H1 (cell line): ENCODE results near the gene GSG1L2. TPM values are rescaled to one million over a fixed set of nuclear protein-coding genes. Genes with fewer than 3 reads are reported as not detected.

ENCODE experiments used
- CTCF ChIA-PET: fragments of 300-600 bp; sonication (Branson Sonifier 250); formaldehyde crosslinking; loops from one replicate; lab custom pipeline; 2021; ENCODE audit not compliant: partially characterized antibody; lab: Charles Lee
- POLR2A ChIA-PET: fragments of 300-600 bp; sonication (Branson Sonifier 250); formaldehyde crosslinking; loops from one replicate; lab custom pipeline; 2021; ENCODE audit warnings: inconsistent platforms; ENCODE audit not compliant: partially characterized antibody; lab: Charles Lee
- DNase-seq, 2 experiments: peaks; one replicate each; pipeline versions ENCODE4 v3.0.0 to v3.0.0-alpha.2; 2010 to 2022; ENCODE audit warnings: low spot score in 2 of 2, low read depth in 1 of 2, mixed read lengths in 1 of 2
- FAIRE-seq: peaks from 2 replicates; lab custom pipeline; 2011; peaks lifted over from hg19 to GRCh38; lab: Jason Lieb, UNC
- H2AFZ ChIP-seq: 2 replicates; pipeline ENCODE4 v1.8.1; 2012; ENCODE audit warnings: low read length, inconsistent platforms
- H2AK5ac ChIP-seq: 2 replicates; pipeline ENCODE4 v1.6.1; 2013; ENCODE audit warnings: low read depth, low read length
- H2BK120ac ChIP-seq: replicated peaks from 2 replicates; pipeline ENCODE3; 2013; ENCODE audit warnings: low read depth, low read length, inconsistent platforms
- H2BK12ac ChIP-seq: 2 replicates; pipeline ENCODE4 v1.6.1; 2013; ENCODE audit warnings: low read depth, low read length
- H2BK15ac ChIP-seq: 2 replicates; pipeline ENCODE4 v1.6.1; 2013; ENCODE audit warnings: low read length
- H2BK20ac ChIP-seq: 2 replicates; pipeline ENCODE4 v1.6.1; 2013; ENCODE audit warnings: low read length
- H2BK5ac ChIP-seq: 2 replicates; pipeline ENCODE4 v1.6.1; 2013; ENCODE audit warnings: low read depth, low read length
- H3K14ac ChIP-seq: 2 replicates; pipeline ENCODE4 v1.6.1; 2013; ENCODE audit warnings: inconsistent platforms; ENCODE audit not compliant: insufficient read length
- H3K18ac ChIP-seq: 2 replicates; pipeline ENCODE4 v1.6.1; 2013; ENCODE audit warnings: low read length; ENCODE audit errors: extremely low read depth
- H3K23ac ChIP-seq: 2 replicates; pipeline ENCODE4 v1.6.1; 2013; ENCODE audit warnings: inconsistent platforms; ENCODE audit not compliant: insufficient read length
- H3K23me2 ChIP-seq: 2 replicates; pipeline ENCODE4 v1.6.1; 2013; ENCODE audit warnings: low read depth, low read length
- H3K27ac ChIP-seq: 2 replicates; pipeline ENCODE4 v1.6.1; 2011; ENCODE audit warnings: low read depth, low read length, inconsistent platforms
- H3K27me3 ChIP-seq, 4 experiments: replicated peaks in 1 of 4; 1 replicate in 1 of 4; 2 replicates in 3 of 4; pipeline versions ENCODE4 v1.6.1 to v1.8.1; 2011 to 2013; ENCODE audit warnings: low read length in 3 of 4, mild to moderate bottlenecking in 3 of 4, inconsistent platforms in 2 of 4, mixed read lengths in 2 of 4, moderate library complexity in 1 of 4; ENCODE audit not compliant: control insufficient read depth in 3 of 4, insufficient read depth in 3 of 4; ENCODE audit errors: extremely low read depth in 1 of 4
- H3K36me3 ChIP-seq, 4 experiments: 2 replicates each; pipeline versions ENCODE4 v1.6.1 to v1.8.1; 2011 to 2013; ENCODE audit warnings: mild to moderate bottlenecking in 4 of 4, low read length in 3 of 4, moderate library complexity in 2 of 4, control low read depth in 1 of 4, inconsistent platforms in 1 of 4; ENCODE audit not compliant: insufficient read depth in 4 of 4, control insufficient read depth in 2 of 4
- H3K4ac ChIP-seq: replicated peaks from 2 replicates; pipeline ENCODE3; 2013; ENCODE audit warnings: low read length, low read depth, mixed read lengths, inconsistent platforms; ENCODE audit not compliant: insufficient read length
- H3K4me1 ChIP-seq, 4 experiments: replicated peaks in 1 of 4; 1 replicate in 1 of 4; 2 replicates in 3 of 4; pipeline versions ENCODE4 v1.6.1 to v1.8.1; 2011 to 2013; ENCODE audit warnings: low read length in 3 of 4, inconsistent platforms in 2 of 4, mixed read lengths in 1 of 4; ENCODE audit not compliant: insufficient read depth in 4 of 4, control insufficient read depth in 3 of 4
- H3K4me2 ChIP-seq, 2 experiments: 2 replicates each; pipeline versions ENCODE4 v1.6.1 to v1.8.1; 2011 to 2013; ENCODE audit warnings: low read depth in 2 of 2, low read length in 2 of 2, control low read depth in 1 of 2, inconsistent platforms in 1 of 2, mild to moderate bottlenecking in 1 of 2; ENCODE audit not compliant: insufficient read depth in 1 of 2
- H3K4me3 ChIP-seq, 4 experiments: fragments of 200-600, 300-600 bp in 1 of 4; sonication (generic), shearing (Covaris generic), sonication (Bioruptor Twin) in 1 of 4; 2 replicates each; pipeline versions ENCODE4 v1.5.1 to v1.8.1; 2011 to 2016; ENCODE audit warnings: low read length in 4 of 4, low read depth in 3 of 4, control low read depth in 2 of 4, inconsistent platforms in 2 of 4, mild to moderate bottlenecking in 2 of 4, mixed read lengths in 1 of 4, moderate library complexity in 1 of 4; ENCODE audit not compliant: insufficient read depth in 2 of 4; ENCODE audit errors: extremely low read depth in 1 of 4
- H3K56ac ChIP-seq: replicated peaks from 2 replicates; pipeline ENCODE3; 2013; ENCODE audit warnings: low read depth, mild to moderate bottlenecking, mixed read lengths, low read length, inconsistent platforms; ENCODE audit not compliant: insufficient read length
- H3K79me1 ChIP-seq: 2 replicates; pipeline ENCODE4 v1.6.1; 2013; ENCODE audit warnings: low read depth, low read length, control low read depth
- H3K79me2 ChIP-seq, 2 experiments: 2 replicates each; pipeline versions ENCODE4 v1.6.1 to v1.8.1; 2012 to 2013; ENCODE audit warnings: low read length in 2 of 2, mild to moderate bottlenecking in 2 of 2, inconsistent platforms in 1 of 2; ENCODE audit not compliant: insufficient read depth in 2 of 2, control insufficient read depth in 1 of 2
- H3K9ac ChIP-seq, 4 experiments: replicated peaks in 1 of 4; 1 replicate in 1 of 4; 2 replicates in 3 of 4; pipeline versions ENCODE4 v1.6.1 to v1.8.1; 2011 to 2013; ENCODE audit warnings: low read depth in 3 of 4, low read length in 3 of 4, control low read depth in 2 of 4, mild to moderate bottlenecking in 2 of 4, moderate library complexity in 2 of 4, inconsistent platforms in 1 of 4; ENCODE audit errors: extremely low read depth in 1 of 4
- H3K9me3 ChIP-seq, 2 experiments: 2 replicates each; pipeline versions ENCODE4 v1.6.1 to v1.8.1; 2012 to 2013; ENCODE audit warnings: mild to moderate bottlenecking in 2 of 2, moderate library complexity in 2 of 2, control low read depth in 1 of 2, inconsistent platforms in 1 of 2, low read depth in 1 of 2, low read length in 1 of 2, mixed read lengths in 1 of 2; ENCODE audit not compliant: insufficient read depth in 2 of 2
- H4K20me1 ChIP-seq, 2 experiments: replicated peaks in 1 of 2; 2 replicates each; pipeline versions ENCODE3 to v1.8.1; 2011 to 2013; ENCODE audit warnings: inconsistent platforms in 2 of 2, low read length in 2 of 2, mild to moderate bottlenecking in 1 of 2; ENCODE audit not compliant: insufficient read depth in 2 of 2, control insufficient read depth in 1 of 2
- H4K5ac ChIP-seq: 2 replicates; pipeline ENCODE4 v1.6.1; 2013; ENCODE audit warnings: low read length, low read depth, mixed read lengths, inconsistent platforms; ENCODE audit not compliant: insufficient read length
- H4K8ac ChIP-seq: 2 replicates; pipeline ENCODE4 v1.8.0; 2013; ENCODE audit warnings: mild to moderate bottlenecking, moderate library complexity, low read length, inconsistent platforms; ENCODE audit not compliant: insufficient read depth; ENCODE audit errors: extremely low read depth
- H4K91ac ChIP-seq: replicated peaks from 2 replicates; pipeline ENCODE3; 2013; ENCODE audit warnings: low read length, mixed read lengths, inconsistent platforms; ENCODE audit not compliant: insufficient read length
- SP1 ChIP-seq: IDR thresholded peaks from 2 replicates; pipeline ENCODE4 v1.6.1; 2011; ENCODE audit warnings: low read depth, low read length
- SP2 ChIP-seq: IDR thresholded peaks from 2 replicates; pipeline ENCODE4 v1.6.1; 2012; ENCODE audit warnings: mild to moderate bottlenecking, low read length, inconsistent platforms
- WGBS, 2 experiments: shearing (Covaris generic) in 1 of 2; methylation state at CpG; one replicate each; pipeline versions ENCODE4 v1.1.6 to v1.1.7; 2013 to 2015; ENCODE audit warnings: low lambda C conversion rate in 2 of 2, mixed read lengths in 2 of 2, inconsistent platforms in 1 of 2, low coverage in 1 of 2, missing lambda C conversion rate in 1 of 2; ENCODE audit not compliant: insufficient replicate concordance in 2 of 2, insufficient coverage in 1 of 2, insufficient read length in 1 of 2; ENCODE audit errors: extremely low coverage in 1 of 2, missing lambda C conversion rate in 1 of 2; 5-methylcytosine and 5-hydroxymethylcytosine counted together
- polyA plus RNA-seq, 7 experiments: library from polyadenylated mRNA; depleted of rRNA in 3 of 7; stranded (reverse) in 5 of 7; unstranded in 2 of 7; fragments of >200 nt in 5 of 7; fragments of 200-250 nt in 2 of 7; gene quantifications; 1 replicate in 5 of 7; 2 replicates in 1 of 7; 4 replicates in 1 of 7; pipeline versions ENCODE4 v1.2.1 to v1.2.3, GENCODE V29; 2011 to 2013; ENCODE audit warnings: missing spikeins in 2 of 7, mixed read lengths in 2 of 7
- total RNA-seq: library from RNA; stranded (reverse); fragmentation: NEBNext Ultra II Directional; extraction: Animal tissue kit (Norgen Biotek cat#: 25700); gene quantifications from 2 replicates; pipeline ENCODE4 v1.2.1, GENCODE V29; 2021

Gene GSG1L2
- total and polyA plus RNA-seq, 2 of the 8 experiments (the other 6 are each of a cell fraction or from before 2014, with no cell fraction given) = not detected

DNA sequence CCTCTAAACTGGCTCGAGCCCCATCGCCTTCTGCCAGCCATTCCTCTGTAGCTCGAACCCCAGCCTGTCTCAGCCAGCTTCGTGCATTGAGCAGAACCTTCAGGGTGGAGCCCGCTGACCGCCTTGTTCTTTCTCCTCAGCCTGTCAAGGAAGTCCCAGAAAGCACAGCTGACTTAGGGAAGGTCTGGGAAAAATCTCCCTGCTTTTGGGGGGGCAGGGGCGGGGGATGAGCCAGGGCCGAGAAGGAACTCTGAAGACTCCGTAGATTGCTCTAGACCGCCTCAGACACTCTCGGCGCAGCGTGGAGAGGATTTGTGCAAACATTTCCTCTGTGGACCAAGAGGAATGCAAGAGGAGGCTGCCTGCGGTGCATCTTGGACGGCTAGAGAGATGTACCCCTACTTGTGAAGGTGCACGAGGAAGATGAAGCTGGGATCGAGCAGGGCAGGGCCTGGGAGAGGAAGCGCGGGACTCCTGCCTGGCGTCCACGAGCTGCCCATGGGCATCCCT lies 3.8 kb upstream of the GSG1L2 start, which contains the start of gene GLP2R:
Gene GLP2R (plus strand): TSS at position 284 of the 510 bp plus-strand sequence. CDS start 140 bp downstream, at position 424.
- Histone ChIP-seq H3K4ac (no peak within 1 kb of the TSS), H3K79me2 (no peaks in the 10 kb centered on the region), H2BK15ac (no peak within 1 kb of the TSS), H3K23me2 (peaks cover 2% of the 10 kb centered on the region; the same call in 1 of the 2 replicates), H4K20me1 (no peaks in the 10 kb centered on the region), H3K27ac (no peak within 1 kb of the TSS), H3K14ac (no peak within 1 kb of the TSS), H3K9me3 (no peaks in the 10 kb centered on the region), H3K9ac (no peak within 1 kb of the TSS), H2BK120ac (no peak within 1 kb of the TSS), H3K4me1 (peaks cover 0 to 2% (median 0%) of the 10 kb centered on the region in 4 experiments; a peak in 1 of 7 replicates), H2AK5ac (no peak within 1 kb of the TSS), H2AFZ (no peak within 1 kb of the TSS), H3K27me3 (no peaks in the 10 kb centered on the region), H2BK12ac (no peak within 1 kb of the TSS), H2BK20ac (no peak within 1 kb of the TSS), H3K4me2 (no peak within 1 kb of the TSS), H4K8ac (peak within 1 kb of the TSS; percentile 73; the same call in 1 of the 2 replicates), H4K91ac (no peak within 1 kb of the TSS), H3K4me3 (no peak within 1 kb of the TSS), H3K23ac (no peak within 1 kb of the TSS), H3K79me1 (no peaks in the 10 kb centered on the region), H3K56ac (no peak within 1 kb of the TSS), H4K5ac (no peak within 1 kb of the TSS), H2BK5ac (no peak within 1 kb of the TSS), H3K36me3 (no peaks in the 10 kb centered on the region), H3K18ac (no peak within 1 kb of the TSS)
- TF ChIP-seq SP1 (no peak), SP2 (no peak)
- WGBS, 2 experiments = 76% methylated on average over 21 of the region's 21 CpGs; no CpG with 5 or more reads in 1 of the 2 experiments
- ChIA-PET POLR2A (no interaction called here), CTCF (interaction anchor here (0.7 to 1.5 kb wide), 3 partner anchors 9 to 52 kb away, joined by 3 to 6 read pairs (median 3); no protein-coding TSS in a partner anchor)
- FAIRE-seq = no peak
- no peak for DNase-seq
